ENCODE measurements around the gene CLIP3.
A peak's percentile ranks its signal among the peaks of the same experiment; 100 is the strongest.

The CLIP3 gene

DNA sequence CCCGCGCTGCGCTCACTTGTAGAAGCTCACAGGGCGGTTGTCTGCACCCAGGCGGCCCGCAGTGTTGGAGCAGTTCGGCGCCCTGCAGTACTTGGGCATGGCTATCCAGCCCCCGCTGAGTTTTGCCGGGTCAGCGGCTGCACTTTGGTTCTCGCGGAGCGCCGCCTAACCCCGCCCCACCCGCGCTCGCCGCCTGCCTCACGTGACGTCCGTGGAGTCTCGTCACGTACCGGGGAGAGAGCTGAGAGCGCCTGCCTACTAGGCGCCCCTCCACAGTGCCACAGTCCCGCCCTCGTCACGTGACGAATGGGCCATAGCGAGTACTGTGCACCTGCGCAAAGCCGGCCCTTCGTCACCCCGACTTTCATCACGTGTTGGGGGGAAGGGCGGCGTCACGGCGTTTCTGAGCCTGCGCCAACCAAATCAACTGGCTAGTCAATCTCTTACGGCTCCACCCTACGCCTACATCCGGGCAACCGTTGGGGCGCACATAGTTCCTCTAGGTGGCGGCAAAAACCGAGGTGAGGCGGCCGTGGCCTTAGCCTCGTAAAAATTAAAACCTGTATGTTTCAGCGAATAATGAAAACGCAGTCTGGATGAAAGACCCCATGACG is 21.6 kb upstream of the CLIP3 start, which contains the start of gene THAP8:
Gene THAP8, minus strand, starts transcription at position 167 of the 614 bp plus-strand sequence. Its CDS starts 68 bp downstream, at position 99.
- peak; percentile 62 for TF ChIP-seq CTCF (conservative IDR thresholded peaks at IDR 0.05)
- H3K27ac ChIP-seq, result peak within 1 kb of the TSS; percentile 91

DNA sequence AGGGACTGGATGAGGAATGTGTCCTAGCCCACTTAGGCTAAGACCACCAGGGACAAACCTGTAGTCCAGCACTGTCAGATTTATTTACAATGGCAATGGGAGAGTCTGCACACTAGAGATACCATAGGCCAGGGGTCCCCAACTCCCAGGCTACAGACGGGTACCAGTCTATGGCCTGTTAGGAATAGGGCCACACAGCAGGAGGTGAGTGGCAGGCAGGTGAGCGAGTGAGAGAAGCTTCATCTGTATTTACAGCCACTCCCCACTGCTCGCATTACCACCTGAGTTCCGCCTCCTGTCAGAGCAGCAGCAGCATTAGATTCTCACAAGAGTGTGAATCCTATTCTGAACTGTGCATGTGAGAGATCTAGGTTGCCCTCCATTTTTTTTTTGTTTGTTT is 19.0 kb upstream of the CLIP3 start:
- no peak overlapping the region for H3K27ac ChIP-seq
- TF ChIP-seq CTCF (conservative IDR thresholded peaks at IDR 0.05), result no peak

GRCh38 chr19:36051236-36051635 is 18.6 kb upstream of the CLIP3 start:
- no peak overlapping the region for H3K27ac ChIP-seq
- TF ChIP-seq CTCF (conservative IDR thresholded peaks at IDR 0.05), result peak; percentile 25

DNA sequence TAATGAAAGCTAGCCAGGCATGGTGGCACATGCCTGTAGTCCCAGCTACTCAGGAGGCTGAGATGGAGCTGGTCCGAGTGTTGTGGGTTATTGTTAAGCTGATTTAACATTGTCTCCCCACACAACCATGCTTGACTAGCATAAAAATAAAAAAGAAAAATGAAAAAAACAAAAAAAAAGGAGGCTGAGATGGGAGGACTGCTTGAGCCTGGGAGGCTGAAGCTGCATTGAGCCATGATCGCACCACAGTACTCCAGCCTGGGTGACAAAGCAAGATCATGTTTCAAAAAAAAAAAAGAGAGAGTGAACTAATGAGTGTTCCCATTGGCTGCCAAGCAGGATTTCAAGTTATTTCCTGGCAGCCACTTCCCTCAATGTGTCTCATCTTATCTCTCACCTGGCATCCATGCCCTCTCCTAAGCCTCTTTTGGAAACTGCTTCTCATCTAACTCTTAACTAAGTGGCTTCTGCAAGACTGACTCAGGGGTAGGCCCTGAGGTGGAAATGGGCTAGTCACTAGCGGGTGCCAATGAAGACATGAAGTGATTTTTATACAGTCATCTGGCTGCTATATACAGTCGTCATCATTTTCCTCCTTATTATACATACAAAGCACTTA is 16.5 kb upstream of the CLIP3 start:
- no peak for TF ChIP-seq CTCF (conservative IDR thresholded peaks at IDR 0.05)
- no peak overlapping the region for H3K27ac ChIP-seq

DNA sequence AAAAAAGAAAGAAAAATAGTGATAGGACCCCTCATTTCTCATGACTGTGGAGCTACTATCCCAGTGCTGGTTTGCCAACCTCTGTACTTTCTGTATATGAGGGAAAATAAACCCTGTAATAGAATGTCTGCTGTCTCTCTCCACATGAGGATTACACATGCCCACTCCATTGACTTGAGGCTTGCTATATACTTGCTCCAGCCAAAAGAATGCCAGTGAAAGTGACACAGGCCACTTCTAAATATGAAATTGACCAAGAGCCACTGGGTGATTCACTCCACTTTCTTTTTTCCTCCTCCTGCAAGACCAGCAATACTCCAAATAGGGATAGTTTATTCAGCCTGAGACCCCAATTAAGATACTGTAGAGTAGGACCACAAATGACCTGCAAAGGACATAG is 15.2 kb upstream of the CLIP3 start:
- TF ChIP-seq CTCF (conservative IDR thresholded peaks at IDR 0.05), result no peak

DNA sequence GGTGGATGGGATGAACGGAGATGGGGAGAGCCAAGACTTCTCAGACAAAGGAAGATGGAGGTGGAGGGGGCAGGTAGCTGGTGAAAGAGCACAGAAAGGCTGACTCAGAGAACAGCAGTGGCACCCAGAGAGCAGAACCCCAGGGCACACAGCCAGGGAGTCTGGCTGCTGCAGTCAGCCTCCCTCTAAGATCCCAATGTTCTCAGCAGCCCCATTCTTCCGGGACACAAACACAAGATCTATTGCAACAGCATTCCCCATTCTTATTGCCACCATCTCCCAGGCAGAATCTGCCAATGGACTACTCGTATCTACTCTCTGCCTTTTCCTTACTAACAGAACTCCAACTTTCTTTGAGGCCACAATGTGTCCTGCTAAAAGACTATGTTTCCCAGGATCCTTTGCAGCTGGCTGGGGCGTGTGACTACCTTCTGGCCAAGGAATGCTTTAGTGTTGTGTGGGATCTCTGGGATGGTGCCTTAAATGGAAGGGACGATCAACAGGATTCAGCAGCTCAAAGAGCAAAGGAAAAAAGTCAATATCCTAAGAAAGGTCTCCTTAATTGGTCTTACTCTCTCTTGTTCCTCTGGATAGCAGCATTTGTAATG is 13.9 kb upstream of the CLIP3 start:
- H3K27ac ChIP-seq, result no peak overlapping the region
- no peak for TF ChIP-seq CTCF (conservative IDR thresholded peaks at IDR 0.05)

More for the DNA sequence above, 15.2 kb upstream of the CLIP3 start:
- no peak overlapping the region for H3K27ac ChIP-seq

GRCh38 chr19:36043952-36044351 is 11.3 kb upstream of the CLIP3 start:
- no peak overlapping the region for H3K27ac ChIP-seq
- no peak for TF ChIP-seq CTCF (conservative IDR thresholded peaks at IDR 0.05)

All from VCaP (cell line).